H54 (cell line): ENCODE results near the gene SPINK13.
"Not testable (repeated sequence)": the region's sequence is repeated elsewhere in the genome, so short reads cannot be mapped to it uniquely, and the experiment has no call there.

Experiments used
- DNase-seq: peaks from one replicate; pipeline ENCODE4 v3.0.0; 2011; ENCODE audit warnings: low spot score, mixed read lengths; ENCODE audit not compliant: insufficient read length
- FAIRE-seq: peaks from 3 replicates; lab custom pipeline; 2011; peaks lifted over from hg19 to GRCh38; lab: Jason Lieb, UNC
- POLR2A ChIP-seq: IDR thresholded peaks from 2 replicates; pipeline ENCODE4 v1.6.1; 2011; ENCODE audit warnings: low read depth, mild to moderate bottlenecking, low read length

SPINK13 gene

GRCh38 chr5:148268566-148268965 is at the start of gene SPINK13:
Gene SPINK13 (plus strand): TSS chr5:148268794. CDS start chr5:148270073, 1,279 bp downstream.
- DNase-seq (peak; percentile 29), FAIRE-seq (peak; percentile 99)
- TF ChIP-seq POLR2A = no peak

- FAIRE-seq (no peak), DNase-seq (no peak)
- TF ChIP-seq POLR2A = no peak
Measured at GRCh38 chr5:148221508-148221907, 47.1 kb upstream of the SPINK13 start.

DNA sequence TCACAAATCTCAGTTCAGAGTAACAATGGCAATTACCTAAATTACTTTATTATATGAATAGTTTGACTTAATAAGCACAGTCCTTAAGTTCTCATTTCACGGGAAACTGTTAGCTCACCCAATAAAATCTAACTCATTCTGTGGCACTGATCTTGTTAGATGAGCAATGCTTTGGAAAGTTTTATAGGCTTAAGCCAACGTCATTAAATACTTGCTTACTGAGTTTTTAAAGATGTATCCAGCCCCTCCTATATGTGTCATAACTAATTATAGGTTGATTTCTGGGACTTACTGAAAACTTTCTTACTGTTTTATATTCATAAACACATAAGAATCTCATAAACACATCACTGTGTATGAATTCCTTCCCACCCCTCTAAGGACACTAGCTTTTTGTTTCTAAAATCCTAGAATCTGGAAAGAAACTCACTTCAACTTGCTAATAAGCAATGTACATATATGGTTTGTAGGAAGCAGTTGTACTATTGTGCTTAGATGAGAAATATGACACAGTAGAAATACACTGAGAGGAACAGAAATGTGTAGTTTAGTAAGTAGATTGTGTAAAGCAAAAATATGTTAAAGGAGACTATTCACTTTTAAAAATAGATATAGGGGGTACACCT is 44.4 kb upstream of the SPINK13 start:
- TF ChIP-seq POLR2A = no peak
- peak; percentile 15 for FAIRE-seq
- DNase-seq = no peak

GRCh38 chr5:148228392-148228984 is 40.1 kb upstream of the SPINK13 start:
- peak; percentile 30 for FAIRE-seq
- DNase-seq = no peak
- TF ChIP-seq POLR2A = no peak

GRCh38 chr5:148229840-148230239 is 38.8 kb upstream of the SPINK13 start:
- FAIRE-seq = no peak
- no peak for TF ChIP-seq POLR2A

GRCh38 chr5:148230240-148230639 is 38.4 kb upstream of the SPINK13 start:
- no peak for FAIRE-seq
- no peak for DNase-seq
- no peak for TF ChIP-seq POLR2A

More at GRCh38 chr5:148229840-148230239, 38.8 kb upstream of the SPINK13 start:
- no peak for DNase-seq

DNA sequence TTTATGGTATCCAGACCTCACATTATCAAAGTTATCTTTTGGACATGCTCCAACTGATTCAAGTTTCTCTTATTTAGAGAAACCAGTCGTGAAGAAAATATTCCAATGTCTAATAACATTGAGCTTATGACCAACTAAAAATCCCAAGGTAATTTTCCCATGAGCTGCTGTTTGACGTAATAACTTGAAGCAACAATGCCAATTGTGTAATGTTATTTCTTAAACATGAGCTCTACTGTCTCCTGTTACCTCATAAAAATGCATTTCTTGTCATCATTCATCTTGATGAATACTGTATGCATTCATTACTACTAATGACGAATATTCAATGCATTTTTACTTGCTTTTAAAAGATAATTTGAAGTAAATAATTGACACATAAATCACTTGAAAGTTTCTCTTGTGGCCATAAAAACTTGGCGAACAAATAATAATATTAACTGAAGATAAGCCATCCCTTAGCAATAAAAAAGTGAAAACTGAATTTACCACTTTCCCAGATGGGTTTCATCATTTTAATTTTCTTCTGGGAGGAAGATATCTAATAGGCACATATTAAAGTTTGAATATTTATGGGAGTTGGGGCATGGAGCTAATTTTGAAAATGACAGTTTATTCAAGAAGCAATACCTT is 30.7 kb upstream of the SPINK13 start:
- DNase-seq (no peak), FAIRE-seq (no peak)
- no peak for TF ChIP-seq POLR2A

DNA sequence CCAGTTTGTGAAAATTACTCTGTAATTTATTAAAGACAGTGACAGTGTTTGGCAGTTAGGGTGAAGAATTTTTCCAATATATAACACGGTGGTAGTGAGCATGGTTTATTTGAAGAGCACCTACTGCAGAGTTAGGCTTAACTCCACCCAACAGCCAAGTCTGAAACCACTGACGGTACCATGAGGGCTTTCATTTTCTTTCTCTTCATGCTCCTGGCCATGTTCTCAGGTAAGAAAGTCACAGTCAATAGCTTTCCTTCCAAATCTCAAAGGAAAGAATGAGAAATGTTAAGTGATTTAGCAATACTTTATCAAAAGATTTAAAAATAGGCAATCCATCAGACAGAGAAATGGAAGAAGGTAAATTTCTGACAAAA is 30.2 kb upstream of the SPINK13 start, which contains the start of gene MARCOL:
Gene MARCOL, plus strand, starts transcription at position 108 of the 377 bp plus-strand sequence. Its CDS starts 73 bp downstream, at position 181.
- FAIRE-seq (no peak), DNase-seq (no peak)
- TF ChIP-seq POLR2A = no peak

DNA sequence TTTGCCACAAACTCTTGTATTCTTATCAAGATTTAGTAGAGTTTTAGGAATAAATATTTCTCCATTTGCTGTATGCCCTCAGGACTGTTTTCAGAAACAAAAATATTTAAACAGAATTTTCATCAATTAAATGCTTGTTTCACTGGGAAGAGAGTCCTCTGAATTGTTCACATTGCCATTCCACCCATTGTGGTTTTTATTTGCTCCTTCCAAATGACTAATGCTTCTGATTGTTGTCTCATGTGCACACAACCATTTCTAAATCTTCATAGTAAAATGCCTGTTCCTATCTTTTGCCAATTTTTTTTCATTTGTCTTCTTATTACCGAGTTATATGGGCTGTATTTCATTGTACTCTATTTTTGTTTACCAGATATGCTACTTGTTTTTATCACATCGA is 19.7 kb upstream of the SPINK13 start:
- FAIRE-seq (no peak), DNase-seq (no peak)
- TF ChIP-seq POLR2A = no peak

GRCh38 chr5:148255456-148255855 is 13.1 kb upstream of the SPINK13 start:
- FAIRE-seq (no peak), DNase-seq (no peak)
- no peak for TF ChIP-seq POLR2A

DNA sequence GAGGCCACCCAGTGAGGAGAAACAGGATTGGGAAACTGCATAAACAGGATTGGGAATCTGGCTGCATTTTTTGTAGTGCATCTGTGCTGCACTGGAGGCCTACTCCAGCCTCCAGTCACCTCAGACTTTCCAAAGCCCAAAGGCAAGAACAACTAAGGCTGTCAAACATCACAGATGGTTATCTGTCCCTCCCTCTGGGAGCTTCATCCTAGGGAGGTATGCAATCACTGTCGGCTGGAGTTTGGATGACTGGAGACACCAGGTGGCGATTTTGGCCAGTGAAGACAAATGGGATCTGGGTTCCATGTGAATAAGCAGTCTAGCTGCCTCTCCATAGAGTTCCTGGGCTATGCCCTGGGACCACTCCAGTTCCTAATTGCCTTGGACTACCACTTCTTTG is 9.3 kb upstream of the SPINK13 start:
- no peak for DNase-seq
- no peak for TF ChIP-seq POLR2A
- FAIRE-seq = no peak

DNA sequence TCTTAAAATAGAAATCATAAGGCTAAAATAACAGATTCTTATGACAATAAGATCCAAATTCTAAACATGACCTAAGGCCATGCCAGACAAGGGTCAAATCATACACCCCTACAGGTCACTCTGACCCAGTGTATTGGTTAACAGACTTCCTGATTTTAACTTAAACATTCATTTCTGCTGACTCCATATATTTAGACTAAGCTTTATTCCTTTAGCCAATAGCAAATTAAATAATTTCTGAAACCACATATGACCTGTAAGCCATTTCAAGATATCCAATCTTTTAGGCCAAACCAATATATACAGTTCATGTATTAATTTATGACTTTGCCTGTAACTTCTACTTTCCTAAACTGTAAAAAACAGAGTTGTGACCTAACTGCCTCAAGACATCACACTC is 7.4 kb upstream of the SPINK13 start:
- FAIRE-seq (no peak), DNase-seq (no peak)
- TF ChIP-seq POLR2A = no peak

- no peak for DNase-seq
- no peak for TF ChIP-seq POLR2A
- no peak for FAIRE-seq
Measured at GRCh38 chr5:148267962-148268361, 632 bp upstream of the SPINK13 start.

- not testable (repeated sequence) for DNase-seq, FAIRE-seq
Measured at GRCh38 chr5:148275129-148275528, 6.5 kb downstream of the SPINK13 start.

- DNase-seq, FAIRE-seq: not testable (repeated sequence)
Measured at GRCh38 chr5:148280893-148281292, 12.3 kb downstream of the SPINK13 start.

DNA sequence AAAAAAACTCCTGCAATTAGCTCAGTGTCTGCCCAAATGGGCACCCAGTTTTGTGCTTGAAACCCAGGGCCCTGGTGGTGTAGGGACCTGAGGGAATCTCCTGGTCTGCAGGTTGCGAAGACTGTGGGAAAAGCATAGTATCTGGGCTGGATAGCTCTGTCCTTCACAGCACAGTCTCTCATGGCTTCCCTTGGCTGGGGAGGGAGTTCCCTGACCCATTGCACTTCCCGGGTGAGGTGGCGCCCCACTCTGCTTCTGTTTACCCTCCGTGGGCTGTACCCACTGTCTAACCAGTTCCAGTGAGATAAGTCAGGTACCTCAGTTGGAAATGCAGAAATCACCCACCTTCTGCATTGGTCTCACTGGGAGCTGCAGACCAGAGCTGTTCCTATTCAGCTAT is 12.7 kb downstream of the SPINK13 start:
- FAIRE-seq, DNase-seq: not testable (repeated sequence)
